ENCODE data around the gene FZD7.

Gene FZD7

GRCh38 chr2:202014759-202015211, 18.9 kb upstream of the FZD7 start:
- DNase-seq, result no peak

- DNase-seq, result no peak
Measured at GRCh38 chr2:202015471-202015870, 18.2 kb upstream of the FZD7 start.

GRCh38 chr2:202016579-202017227, 17.0 kb upstream of the FZD7 start:
- DNase-seq, result no peak

- DNase-seq, result no peak
Measured at GRCh38 chr2:202017940-202018339, 15.7 kb upstream of the FZD7 start.

- no peak for DNase-seq
Measured at GRCh38 chr2:202018950-202019349, 14.7 kb upstream of the FZD7 start.

GRCh38 chr2:202019689-202020450, 13.8 kb upstream of the FZD7 start:
- DNase-seq, result no peak

GRCh38 chr2:202022755-202023154, 10.9 kb upstream of the FZD7 start:
- no peak for DNase-seq

GRCh38 chr2:202023198-202023903, 10.3 kb upstream of the FZD7 start:
- DNase-seq, result no peak

GRCh38 chr2:202023904-202024266, 9.8 kb upstream of the FZD7 start:
- DNase-seq, result no peak

GRCh38 chr2:202024871-202025270, 8.8 kb upstream of the FZD7 start:
- no peak for DNase-seq

GRCh38 chr2:202025816-202026215, 7.8 kb upstream of the FZD7 start:
- no peak for DNase-seq

GRCh38 chr2:202026507-202026906, 7.1 kb upstream of the FZD7 start:
- DNase-seq, result no peak

GRCh38 chr2:202030691-202031090, 3.0 kb upstream of the FZD7 start:
- DNase-seq, result no peak

- DNase-seq, result no peak
Measured at GRCh38 chr2:202031246-202031951, 2.3 kb upstream of the FZD7 start.

GRCh38 chr2:202032846-202033316, 774 bp upstream of the FZD7 start:
- DNase-seq, result peak; percentile 16

- DNase-seq, result peak; percentile 15
Measured at GRCh38 chr2:202034249-202035088, 814 bp downstream of the FZD7 start.

- peak; percentile 56 for DNase-seq
Measured at GRCh38 chr2:202035089-202035940, 1.7 kb downstream of the FZD7 start.

- no peak for DNase-seq
Measured at GRCh38 chr2:202035941-202036372, 2.3 kb downstream of the FZD7 start.

GRCh38 chr2:202036601-202037037, 3.0 kb downstream of the FZD7 start:
- no peak for DNase-seq

GRCh38 chr2:202037086-202037485, 3.4 kb downstream of the FZD7 start:
- peak; percentile 35 for DNase-seq
